HepG2 (cell line): ENCODE data around the gene DCST2. TPM values are rescaled to one million over a fixed set of nuclear protein-coding genes. Genes with fewer than 3 reads are reported as not detected.

ENCODE experiments used
- ATF7 ChIP-seq, 2 experiments: fragments of 450-650 bp in 1 of 2; sonication (generic) in 1 of 2; formaldehyde crosslinking in 1 of 2; IDR thresholded peaks; 2 replicates each; pipeline versions ENCODE4 v1.4.0 to v1.6.1; 2016 to 2020; ENCODE audit warnings: antibody characterized with exemption in 1 of 2, mild to moderate bottlenecking in 1 of 2, missing genetic modification reagents in 1 of 2
- HNF4A ChIP-seq: sonication (generic); formaldehyde crosslinking; IDR thresholded peaks from 2 replicates; pipeline ENCODE4 v1.4.0; 2020; ENCODE audit warnings: missing genetic modification reagents
- KDM3A ChIP-seq: IDR thresholded peaks from 2 replicates; pipeline ENCODE4 v1.6.1; 2018; ENCODE audit warnings: low read depth, missing compliant biosample characterization
- MLLT10 ChIP-seq: sonication (generic); formaldehyde crosslinking; IDR thresholded peaks from 2 replicates; pipeline ENCODE4 v1.4.0; 2020; ENCODE audit warnings: missing genetic modification reagents
- MXD4 ChIP-seq: IDR thresholded peaks from 2 replicates; pipeline ENCODE4 v1.6.1; 2016; ENCODE audit warnings: mild to moderate bottlenecking, missing biosample characterization, missing genetic modification reagents
- SOX13 ChIP-seq, 3 experiments: fragments of 450-650 bp in 1 of 3; sonication (generic) in 1 of 3; formaldehyde crosslinking in 1 of 3; IDR thresholded peaks in 2 of 3; conservative IDR thresholded peaks in 1 of 3; 2 replicates each; pipeline versions ENCODE4 v1.5.0 to v1.6.1; 2016 to 2020; ENCODE audit warnings: antibody characterized with exemption in 1 of 3, mild to moderate bottlenecking in 1 of 3, missing compliant biosample characterization in 1 of 3, missing genetic modification reagents in 1 of 3, moderate library complexity in 1 of 3
- ZFP36 ChIP-seq: fragments of 150-350 bp; IDR thresholded peaks from 2 replicates; pipeline ENCODE4 v1.6.1; 2018; ENCODE audit warnings: borderline replicate concordance, low read length, low read depth; ENCODE audit not compliant: partially characterized antibody
- ZMYM2 ChIP-seq: sonication (generic); formaldehyde crosslinking; IDR thresholded peaks from 2 replicates; pipeline ENCODE4 v1.8.0; 2022; ENCODE audit warnings: mild to moderate bottlenecking, missing genetic modification reagents
- ZNF296 ChIP-seq: sonication (generic); formaldehyde crosslinking; conservative IDR thresholded peaks from 2 replicates; pipeline ENCODE4 v1.5.0; 2020; ENCODE audit warnings: mild to moderate bottlenecking, missing genetic modification reagents
- ZNF740 ChIP-seq: sonication (generic); formaldehyde crosslinking; IDR thresholded peaks from 2 replicates; pipeline ENCODE4 v1.4.0; 2020; ENCODE audit warnings: missing genetic modification reagents
- ZNF879 ChIP-seq: sonication (generic); formaldehyde crosslinking; IDR thresholded peaks from 2 replicates; pipeline ENCODE4 v1.8.1; 2023; ENCODE audit warnings: missing genetic modification reagents
- polyA plus RNA-seq, 8 experiments: library from polyadenylated mRNA; depleted of rRNA in 3 of 8; stranded (reverse) in 7 of 8; unstranded in 1 of 8; fragments of >200 nt; fragmentation: Illumina TruSeq in 4 of 8; extraction: Trizol in 4 of 8; gene quantifications; 2 replicates each; pipeline versions ENCODE4 v1.2.1 to v1.2.3, GENCODE V29; 2011 to 2016; ENCODE audit warnings: low read depth in 4 of 8, missing spikeins in 1 of 8, mixed read lengths in 1 of 8; ENCODE audit not compliant: insufficient read depth in 1 of 8
- total RNA-seq, 5 experiments: library from RNA; depleted of rRNA; stranded (reverse); fragments of >200 nt; fragmentation: Illumina TruSeq; extraction: Trizol; gene quantifications; 2 replicates each; pipeline ENCODE4 v1.2.3, GENCODE V29; 2016; ENCODE audit warnings: low read depth in 1 of 5

The DCST2 gene
- total and polyA plus RNA-seq, 2 of the 13 experiments (the other 11 are each of a cell fraction or from before 2014, with no cell fraction given), result 0.74 TPM; not detected in 1

- TF ChIP-seq ZMYM2 (CRISPR knock-in tag) (0 out of 2 replicates have a peak, but pooled peaks have one; percentile 13), SOX13 (IDR thresholded peaks at IDR 0.05) (no peak), SOX13 (CRISPR knock-in tag; conservative IDR thresholded peaks at IDR 0.05 in 1 of 2, IDR thresholded peaks at IDR 0.05 in 1 of 2) (peak in 1 of 2 experiments; percentile 31; a peak in 1 of 4 replicates), MLLT10 (no peak), ZNF879 (CRISPR knock-in tag) (no peak), ZFP36 (no peak), MXD4 (CRISPR knock-in tag) (no peak), ZNF296 (no peak), ZNF740 (CRISPR knock-in tag) (no peak), KDM3A (CRISPR knock-in tag) (no peak), ATF7 (IDR thresholded peaks at IDR 0.05) (no peak), ATF7 (CRISPR knock-in tag; IDR thresholded peaks at IDR 0.05) (no peak), HNF4A (CRISPR knock-in tag) (peak; percentile 25; the same call in 1 of the 2 replicates)
Measured at GRCh38 chr1:155064832-155065429, 31.4 kb upstream of the DCST2 start (continued).
